Measurements from ENCODE around the gene ARL3.
A peak's percentile ranks its signal among the peaks of the same experiment; 100 is the strongest.
"Not testable (repeated sequence)": the region's sequence is repeated elsewhere in the genome, so short reads cannot be mapped to it uniquely, and the experiment has no call there.

Gene ARL3

DNA sequence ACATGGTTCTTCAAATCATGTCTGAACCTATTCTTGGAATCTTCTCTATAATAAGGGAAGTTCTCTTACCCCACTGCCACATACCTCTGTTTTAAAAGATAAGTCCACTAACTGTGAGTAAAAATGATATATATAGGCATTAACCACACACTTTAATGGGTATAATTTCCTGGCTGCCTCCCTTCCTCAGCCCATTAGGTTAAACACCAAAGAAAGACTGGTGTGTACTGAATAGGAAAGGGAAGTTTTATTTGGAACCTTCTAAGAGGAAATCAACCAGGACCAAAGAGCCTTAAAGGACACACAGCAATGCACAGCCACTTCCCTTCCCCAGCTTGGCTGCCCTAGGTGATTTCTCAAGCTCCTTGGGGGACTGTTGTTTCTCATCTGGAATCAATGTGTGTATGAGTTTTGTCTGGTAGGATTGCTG lies 24.5 kb upstream of the ARL3 start:
- no peak for DNase-seq (ENCODE audit: low read depth)

DNA sequence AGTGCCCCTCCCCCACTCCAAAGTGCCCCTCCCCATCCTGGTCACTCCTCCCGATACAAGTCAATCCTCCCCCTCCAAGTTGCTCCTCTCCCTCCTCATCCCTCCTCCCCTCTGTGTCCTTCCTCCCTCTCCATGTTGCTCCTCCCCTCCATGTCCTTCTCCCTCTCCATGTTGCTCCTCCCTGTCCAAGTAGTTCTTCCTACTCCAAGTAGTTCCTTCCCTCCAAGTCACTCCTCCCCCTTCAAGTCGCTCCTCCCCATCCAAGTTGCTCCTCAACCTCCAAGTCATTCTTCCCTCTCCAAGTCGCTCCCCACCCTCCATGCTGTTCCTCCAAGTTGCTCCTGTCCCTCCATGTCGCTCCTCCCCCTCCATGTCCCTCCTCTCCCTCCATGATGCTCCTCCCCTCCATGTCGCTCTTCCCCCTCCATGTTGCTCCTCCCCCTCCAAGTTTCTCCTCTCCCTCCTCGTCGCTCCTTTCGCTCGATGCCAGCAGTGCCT lies 20.9 kb upstream of the ARL3 start:
- DNase-seq (ENCODE audit: low read depth): no peak

DNA sequence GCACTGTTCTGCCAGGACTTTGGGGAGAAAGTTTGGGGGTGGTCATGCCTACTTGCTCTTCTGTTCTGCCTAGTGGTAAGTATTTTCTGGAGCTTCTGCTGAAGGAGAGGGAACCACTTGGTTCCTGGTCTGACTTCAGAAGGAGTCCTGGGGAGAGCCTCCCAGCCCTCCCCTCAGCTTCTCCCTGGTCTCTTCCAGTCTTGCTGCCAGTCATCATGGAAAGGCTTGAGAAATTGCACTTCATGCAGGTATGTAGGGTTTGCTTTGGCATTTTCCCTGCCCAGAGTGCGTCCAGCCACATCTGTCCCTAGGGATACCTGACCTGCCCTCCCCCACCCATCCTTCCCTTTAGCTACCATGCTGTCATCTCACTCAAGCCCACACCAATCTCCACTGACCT lies 18.5 kb upstream of the ARL3 start:
- no peak for DNase-seq (ENCODE audit: low read depth)

DNA sequence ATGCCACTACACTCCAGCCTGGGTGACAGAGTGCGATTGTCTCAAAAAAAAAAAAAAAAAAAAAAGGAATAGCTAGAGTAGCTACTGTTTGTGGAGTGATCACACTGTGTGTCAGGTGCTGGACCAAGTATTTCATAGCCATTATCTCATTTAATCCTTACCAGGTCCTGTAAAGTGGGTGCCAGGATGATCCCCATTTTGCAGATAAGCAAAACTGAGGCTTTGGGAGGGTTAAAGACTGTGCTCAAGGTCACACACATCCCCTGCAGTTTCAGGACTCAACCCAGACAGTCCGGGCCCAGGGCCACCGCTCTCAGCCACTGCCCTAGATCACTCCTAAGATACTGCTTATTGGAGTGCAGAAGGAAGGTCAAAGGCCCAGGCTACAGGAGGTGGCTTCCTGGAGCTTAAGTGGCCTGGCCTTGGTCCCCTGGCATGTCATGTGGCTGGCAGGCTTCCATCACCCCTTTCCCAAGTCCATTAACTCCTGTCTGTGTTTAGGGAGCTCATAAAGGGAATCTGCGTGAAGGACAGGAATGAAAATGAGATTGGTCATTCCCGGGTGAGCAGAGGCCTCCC lies 17.1 kb upstream of the ARL3 start:
- DNase-seq (ENCODE audit: low read depth): no peak

DNA sequence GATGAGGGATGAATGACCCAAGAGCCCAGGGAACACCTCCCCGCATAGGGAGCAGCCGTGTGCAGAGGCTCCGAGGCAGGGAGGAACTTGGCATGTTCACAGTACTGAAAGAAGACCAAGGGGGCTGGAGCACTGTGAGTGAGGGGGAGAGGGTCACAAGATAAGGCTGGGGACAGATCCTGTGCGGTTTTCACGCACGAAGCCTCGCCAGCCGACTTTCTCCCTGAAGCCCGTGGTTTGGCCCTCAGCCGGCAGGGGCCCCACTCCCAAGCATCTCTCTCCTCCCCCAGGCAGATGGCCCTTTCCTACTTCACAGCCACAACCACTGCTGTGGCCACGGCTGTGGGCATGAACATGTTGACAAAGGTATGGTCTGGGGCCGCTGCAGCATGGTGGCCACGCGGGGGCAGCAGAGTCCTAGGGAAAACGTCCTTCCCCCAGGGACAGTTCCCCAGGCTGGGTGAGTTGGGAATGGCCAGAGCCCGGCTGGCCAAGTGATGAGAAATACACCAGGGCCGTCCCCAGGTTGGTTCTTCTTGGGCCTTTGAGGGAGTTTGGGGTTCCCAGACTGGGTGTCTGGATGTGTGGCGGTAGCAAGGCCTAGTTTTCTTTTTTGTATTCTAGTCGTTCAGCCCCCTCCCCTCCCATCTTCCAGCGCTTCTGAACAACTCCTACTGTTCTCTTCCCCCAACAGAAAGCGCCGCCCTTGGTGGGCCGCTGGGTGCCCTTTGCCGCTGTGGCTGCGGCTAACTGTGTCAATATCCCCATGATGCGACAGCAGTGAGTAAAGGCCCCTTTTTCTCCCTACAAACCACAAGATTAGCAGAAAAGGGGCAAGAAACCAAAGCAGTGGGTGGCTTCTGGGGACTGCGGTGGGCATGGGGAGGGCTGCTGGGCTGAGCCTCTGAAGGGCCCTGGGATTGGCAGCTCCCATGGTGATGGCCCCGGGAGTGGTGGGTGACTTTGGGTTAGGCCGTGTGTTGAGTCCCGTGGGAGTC lies 15.1 kb upstream of the ARL3 start:
- DNase-seq (ENCODE audit: low read depth): peak; percentile 24

DNA sequence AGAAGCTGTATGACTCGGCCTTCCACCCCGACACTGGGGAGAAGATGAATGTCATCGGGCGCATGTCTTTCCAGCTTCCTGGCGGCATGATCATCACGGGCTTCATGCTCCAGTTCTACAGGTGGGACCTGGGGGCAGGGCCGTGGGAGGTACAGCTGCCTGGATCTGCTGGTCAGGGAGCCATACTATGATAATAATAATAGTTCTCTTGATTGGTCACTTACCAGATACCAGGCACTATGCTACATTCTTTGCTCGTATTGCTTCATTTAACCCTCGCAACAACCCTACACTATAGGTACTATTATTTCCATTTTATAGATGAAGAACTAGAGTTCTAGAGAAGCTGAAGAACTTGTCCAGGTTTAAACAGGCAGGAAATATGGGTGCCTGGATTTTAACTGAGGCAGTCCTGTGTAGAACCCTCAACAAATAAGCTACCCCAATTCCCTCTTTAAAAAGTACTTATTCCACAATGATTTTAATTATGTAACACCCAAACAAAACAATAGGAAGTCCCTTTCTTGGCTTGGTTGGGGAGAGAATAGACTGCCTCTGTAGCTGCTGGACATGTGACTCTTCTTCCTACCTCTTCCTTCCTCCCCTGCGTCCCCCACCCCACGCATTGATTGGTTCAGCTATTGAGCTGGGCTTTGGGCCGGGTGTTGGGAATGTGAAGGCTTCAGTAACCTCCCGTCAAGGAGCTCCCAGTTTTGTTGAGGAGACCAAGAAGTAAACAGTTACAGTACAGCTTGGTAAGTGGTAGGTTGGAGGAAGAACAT lies 13.0 kb upstream of the ARL3 start:
- no peak for DNase-seq (ENCODE audit: low read depth)

DNA sequence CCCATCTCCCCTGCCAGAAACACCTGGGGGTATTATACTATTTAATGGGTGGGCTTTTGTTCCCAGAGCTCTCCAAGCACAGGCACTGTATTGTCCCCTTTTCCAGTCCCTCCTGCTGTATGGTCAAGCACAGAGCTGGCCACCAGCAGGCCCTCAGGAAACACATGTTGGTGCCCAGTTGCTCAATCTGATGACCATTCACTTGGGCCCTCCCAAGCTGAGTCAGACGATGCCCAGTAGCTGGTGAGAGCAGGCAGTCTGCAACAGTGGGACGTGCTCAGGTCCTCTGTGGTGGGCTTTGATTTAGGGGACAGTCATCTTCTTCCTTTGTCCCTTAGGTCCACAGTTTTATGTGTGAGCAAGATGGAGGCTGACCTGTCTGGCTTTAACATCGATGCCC lies 12.1 kb upstream of the ARL3 start:
- DNase-seq (ENCODE audit: low read depth): no peak

DNA sequence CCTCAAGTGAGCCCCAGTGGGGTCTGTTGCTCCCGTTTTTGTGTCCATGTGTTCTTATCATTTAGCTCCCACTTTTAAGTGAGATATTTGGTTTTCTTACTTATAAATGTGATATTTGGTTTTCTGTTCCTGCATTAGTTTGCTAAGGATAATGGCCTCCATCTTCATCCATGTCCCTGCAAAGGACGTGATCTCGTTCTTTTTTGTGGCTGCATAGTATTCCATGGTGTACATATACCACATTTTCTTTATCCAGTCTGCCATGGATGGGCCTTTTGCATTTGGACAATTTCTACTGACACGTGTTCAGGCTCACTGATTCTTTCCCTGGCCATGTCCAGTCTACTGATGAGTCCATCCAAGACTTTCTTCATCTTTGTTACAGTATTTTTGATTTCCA lies 9.8 kb upstream of the ARL3 start:
- DNase-seq (ENCODE audit: low read depth): no peak

DNA sequence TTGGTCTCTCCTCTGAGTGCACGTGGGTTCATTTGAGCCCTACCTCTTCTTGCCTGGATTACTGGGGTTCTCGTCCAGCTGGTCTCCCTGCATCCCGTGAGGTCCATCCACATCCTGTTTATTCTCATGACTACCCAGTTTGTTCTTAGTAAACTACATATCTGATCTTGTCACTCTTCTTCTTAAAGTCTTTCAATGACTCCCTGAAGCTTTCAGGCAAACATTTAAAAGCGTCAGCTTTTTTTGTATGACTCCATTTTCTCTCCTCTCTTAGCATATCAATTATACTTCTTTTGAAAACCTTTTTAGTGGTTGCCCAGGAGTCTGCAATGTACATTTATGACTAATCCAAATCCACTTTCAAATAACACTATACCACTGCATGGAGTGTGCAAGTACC lies 7.8 kb upstream of the ARL3 start:
- DNase-seq (ENCODE audit: low read depth): no peak

DNA sequence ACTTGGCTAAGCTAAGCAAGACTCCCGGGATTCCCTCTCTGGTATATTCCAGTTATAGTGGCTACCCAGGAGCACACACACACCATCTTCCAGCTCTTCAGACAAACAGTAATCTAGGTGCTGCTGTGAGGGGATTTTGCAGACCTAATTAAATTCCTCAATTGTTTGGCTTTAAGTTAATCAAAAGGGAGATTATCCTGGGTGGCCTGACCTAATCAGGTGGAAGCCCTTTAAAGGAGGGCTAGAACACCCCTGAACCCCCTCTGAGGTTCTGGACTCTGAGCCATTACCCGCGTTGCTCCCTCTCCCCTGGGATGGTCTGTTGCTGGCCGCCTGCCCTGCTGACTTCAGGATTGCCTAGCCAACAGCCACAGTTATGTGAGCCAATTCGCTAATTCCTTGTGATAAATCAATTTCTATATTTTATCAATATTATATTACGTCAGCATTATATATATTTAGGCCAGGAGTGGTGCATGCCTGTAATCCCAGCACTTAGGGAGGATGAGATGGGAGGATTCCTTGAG lies 6.6 kb upstream of the ARL3 start:
- DNase-seq (ENCODE audit: low read depth): no peak

DNA sequence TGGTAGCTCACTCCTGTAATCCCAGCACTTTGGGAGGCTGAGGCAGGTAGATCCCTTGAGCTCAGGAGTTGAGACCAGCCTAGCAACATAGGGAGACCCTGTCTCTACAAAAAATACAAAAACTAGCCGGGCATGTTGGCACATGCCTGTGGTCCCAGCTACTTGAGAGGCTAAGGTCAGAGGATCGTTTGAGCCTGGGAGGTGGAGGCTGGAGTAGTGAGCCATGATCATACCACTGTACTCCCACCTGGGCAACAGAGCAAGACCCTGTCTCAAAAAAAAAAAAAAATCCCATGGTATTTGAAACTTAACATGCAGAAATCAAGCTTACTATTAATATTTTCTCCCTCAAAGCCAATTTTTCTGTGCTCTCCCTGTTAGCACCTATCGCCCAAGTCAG lies 6.1 kb upstream of the ARL3 start:
- DNase-seq (ENCODE audit: low read depth): no peak

DNA sequence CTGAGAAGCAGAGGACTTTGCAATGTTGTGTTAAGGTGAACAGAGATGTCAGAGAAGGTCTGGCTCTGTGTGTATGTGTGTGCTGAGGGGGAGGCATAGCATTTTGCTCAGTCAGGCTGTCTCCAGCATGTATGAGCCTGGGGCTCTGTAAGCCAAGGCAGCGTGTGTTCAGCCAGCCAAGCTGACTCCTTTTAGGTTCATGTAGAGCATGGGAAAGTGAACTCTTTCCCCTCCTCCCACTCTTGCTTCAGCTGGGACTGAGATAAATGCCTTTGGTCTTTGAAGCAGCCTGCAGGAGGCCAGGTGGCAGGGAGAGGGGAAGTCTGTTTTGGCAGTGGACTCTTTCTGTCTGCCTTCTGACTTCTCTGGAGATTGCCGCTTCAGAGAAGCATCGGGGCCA lies 4.0 kb upstream of the ARL3 start:
- DNase-seq (ENCODE audit: low read depth): no peak

DNA sequence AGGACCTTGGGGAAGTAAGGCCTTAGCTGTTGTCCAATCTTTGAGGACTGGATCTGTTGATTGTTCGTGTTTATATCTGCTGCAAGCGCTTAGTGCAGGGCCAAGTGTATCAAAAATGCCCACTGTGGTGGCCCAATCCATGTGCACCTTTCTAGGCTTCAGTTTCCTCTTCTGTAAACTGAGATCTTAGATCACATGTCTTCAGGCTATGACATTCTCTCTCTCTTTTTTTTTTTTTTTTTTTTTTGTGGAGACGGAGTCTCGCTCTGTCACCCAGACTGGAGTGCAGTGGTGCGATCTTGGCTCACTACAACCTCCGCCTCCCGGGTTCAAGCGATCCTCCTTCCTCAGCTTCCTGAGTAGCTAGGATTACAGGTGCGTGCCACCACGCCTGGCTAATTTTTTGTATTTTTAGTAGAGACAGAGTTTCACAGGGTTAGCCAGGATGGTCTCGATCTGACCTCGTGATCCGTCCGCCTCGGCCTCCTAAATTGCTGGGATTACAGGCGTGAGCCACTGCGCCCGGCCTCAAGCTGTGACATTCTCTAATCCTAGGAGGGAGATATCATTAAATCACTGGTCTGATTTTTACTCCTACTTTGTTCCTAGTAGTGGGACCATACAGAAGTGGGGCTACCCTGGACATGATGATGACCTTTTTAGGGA lies 2.8 kb upstream of the ARL3 start:
- DNase-seq (ENCODE audit: low read depth): not testable (repeated sequence)

DNA sequence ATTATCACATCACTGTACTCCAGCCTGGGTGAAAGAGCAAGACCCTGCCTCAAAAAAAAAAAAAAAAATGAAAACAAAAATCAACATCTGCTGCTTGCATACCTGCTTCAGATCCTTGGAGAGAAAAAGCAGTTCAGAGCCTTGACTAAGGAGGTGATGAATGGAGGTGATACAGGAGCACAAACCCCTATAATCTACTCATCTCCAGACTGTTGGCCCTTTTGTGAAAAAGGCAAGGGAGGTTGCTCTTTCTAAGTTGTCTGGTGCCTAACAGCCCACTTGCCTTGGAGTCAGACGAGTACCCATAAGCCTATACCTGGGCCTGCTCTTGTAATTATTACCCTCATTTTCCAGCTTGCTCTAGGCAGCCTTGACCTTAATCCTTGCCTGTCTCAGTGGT lies 1.7 kb upstream of the ARL3 start:
- no peak for DNase-seq (ENCODE audit: low read depth)

DNA sequence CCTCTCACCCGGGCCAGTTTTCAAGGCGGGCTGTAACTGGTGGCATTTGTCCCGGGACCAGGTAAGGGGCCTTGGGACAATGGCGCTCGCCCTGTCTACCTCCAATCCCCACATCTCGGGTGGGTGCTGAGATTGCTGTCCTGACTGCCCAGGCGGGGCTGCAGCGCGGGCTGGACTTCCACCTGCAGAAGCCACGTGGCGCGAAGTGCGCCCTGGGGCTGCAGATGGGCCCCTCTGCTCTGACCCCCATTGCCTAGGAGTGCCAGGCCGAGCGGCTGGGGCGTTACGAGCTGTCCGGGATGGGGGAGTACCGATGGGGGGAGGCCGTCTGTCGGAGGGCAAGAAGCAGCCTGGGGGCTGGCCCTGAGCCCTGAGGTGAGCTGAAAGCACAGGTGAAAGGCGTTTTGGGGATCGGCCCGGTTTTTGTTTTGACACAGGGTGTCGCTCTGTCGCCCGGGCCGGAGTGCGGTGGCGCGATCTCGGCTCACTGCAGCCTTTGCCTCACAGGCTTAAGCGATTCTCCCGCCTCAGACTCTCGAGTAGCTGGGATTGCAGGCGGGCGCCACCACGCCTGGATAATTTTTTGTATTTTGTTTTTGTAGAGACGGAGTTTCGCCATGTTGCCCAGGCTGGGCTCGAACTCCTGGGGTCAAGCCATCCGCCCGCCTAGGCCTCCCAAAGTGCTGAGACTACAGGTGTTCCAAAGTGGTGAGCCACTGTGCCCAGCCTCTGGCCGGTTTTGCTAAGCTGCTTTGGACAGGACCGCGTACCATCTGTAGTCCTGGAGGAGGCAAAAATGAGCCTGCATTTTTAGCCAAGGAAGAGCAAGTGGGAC lies 641 bp upstream of the ARL3 start, which contains the start of gene SFXN2:
Gene SFXN2 (plus strand): TSS at position 16 of the 835 bp plus-strand sequence. CDS start 12,001 bp downstream, outside the sequence.
- DNase-seq (ENCODE audit: low read depth): peak; percentile 36

DNA sequence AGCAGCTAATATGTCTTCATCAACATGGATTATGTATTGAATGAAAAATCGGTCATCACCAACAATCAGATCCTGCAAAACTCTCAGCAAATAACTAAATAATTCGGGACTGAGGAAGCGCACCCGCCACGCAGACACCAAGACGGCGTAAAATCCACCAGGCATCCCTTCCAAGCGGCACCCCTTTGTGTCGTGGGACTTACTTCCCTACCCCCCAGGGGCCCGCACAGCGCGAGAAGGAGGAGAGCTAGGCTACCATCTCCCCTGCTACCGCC lies 721 bp downstream of the ARL3 start:
- DNase-seq (ENCODE audit: low read depth): no peak

DNA sequence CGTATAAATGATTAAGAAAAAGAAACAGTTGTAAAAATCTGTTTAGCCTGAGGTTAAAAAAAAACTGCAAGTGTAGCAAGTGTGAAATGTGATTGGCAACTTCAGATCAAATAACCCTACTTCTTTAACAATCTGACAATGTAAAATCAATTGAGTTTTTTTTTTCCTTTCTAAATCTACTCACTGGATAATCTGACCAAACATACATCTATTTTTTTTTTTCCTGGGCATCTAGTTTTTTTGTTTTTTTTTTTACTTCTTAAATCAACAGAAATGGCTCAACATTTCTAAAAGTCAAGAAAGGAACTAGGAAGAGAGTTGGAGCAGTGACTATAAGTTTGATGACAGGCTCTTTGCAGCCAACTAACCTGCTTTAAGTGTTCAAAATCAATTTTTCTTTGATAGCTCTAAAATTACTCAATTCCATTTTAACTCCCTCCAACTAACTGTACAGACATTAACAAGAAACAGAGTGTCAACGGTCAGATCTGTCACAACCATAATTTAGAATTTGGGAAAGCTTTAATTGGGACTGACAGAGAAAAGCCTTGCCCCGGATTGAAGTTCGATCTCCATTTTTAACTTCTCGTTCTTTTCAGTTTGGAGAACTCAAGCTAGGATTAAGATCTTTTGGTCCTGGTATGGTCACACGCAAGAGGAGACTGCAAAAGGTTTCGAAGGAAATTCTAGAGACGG lies 1.2 kb downstream of the ARL3 start:
- no peak for DNase-seq (ENCODE audit: low read depth)

DNA sequence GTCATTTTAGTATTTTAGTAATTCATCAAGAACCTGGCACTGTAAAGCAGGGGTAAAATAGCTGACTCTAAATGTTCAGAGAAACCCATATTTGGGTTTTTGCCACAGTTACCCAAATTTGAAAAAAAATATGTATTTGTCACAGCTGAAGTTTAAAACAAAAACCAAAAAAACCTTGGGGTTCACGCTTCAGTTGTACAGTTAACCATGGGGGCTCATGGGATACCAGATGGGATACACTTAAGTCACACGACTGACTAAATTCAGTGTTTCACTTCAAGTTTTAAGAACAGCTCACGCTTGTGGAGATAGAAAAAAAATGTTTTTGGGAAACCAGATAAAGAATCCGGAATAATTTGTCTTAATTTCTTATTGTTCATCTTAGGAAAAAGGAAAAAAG lies 2.1 kb downstream of the ARL3 start:
- no peak for DNase-seq (ENCODE audit: low read depth)

DNA sequence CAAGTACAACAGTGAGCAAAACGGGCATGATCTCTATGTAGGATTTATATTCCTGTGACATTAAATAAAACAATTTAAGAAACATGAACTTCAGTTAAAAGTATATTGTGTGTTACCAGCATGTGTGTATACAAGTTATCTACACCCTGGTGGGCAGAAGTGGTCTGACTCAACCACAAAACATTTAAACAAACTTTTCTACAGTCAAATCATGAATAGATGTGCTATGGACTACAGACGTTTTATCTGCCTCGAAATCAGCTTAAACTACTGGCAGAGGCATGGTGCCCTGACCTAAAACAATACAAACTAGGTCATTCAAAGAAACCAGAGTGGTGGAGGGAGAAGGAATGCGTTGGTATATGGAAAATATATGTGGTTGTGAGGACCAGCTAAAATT lies 3.6 kb downstream of the ARL3 start:
- DNase-seq (ENCODE audit: low read depth): no peak

DNA sequence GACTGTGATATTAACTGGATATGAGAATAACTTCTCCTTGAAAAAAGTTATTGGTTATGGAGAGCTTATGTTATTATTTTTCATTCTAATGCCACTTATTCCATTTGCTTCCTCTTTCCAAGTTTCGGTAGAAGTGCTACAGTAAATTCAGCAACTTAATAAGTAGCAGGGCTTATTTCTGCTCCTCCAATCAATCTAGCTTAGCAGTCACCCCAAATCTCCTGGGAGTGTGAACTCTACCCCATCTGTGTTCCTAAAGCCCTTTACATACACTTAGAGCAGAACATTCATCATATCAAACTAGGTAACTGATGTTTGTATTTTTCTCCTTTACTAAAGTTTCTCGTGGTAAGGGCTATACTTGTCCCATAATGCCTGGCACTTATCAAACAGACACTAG lies 8.7 kb downstream of the ARL3 start:
- DNase-seq (ENCODE audit: low read depth): no peak
